GM12891 (cell line): ENCODE results near the gene PRDM13.

Experiments
- POLR2A ChIP-seq: IDR thresholded peaks from 2 replicates; pipeline ENCODE4 v1.6.1; 2011; ENCODE audit warnings: low read depth, low read length, control low read depth
- POLR2AphosphoS5 ChIP-seq: IDR thresholded peaks from 2 replicates; pipeline ENCODE4 v1.6.1; 2011; ENCODE audit warnings: low read depth, low read length, control low read depth
- POU2F2 ChIP-seq: IDR thresholded peaks from 2 replicates; pipeline ENCODE4 v1.6.1; 2011; ENCODE audit warnings: low read depth, mild to moderate bottlenecking, control low read depth, low read length, moderate library complexity
- SPI1 ChIP-seq: IDR thresholded peaks from 2 replicates; pipeline ENCODE4 v1.6.1; 2011; ENCODE audit warnings: low read depth, low read length, control low read depth
- TAF1 ChIP-seq: IDR thresholded peaks from 2 replicates; pipeline ENCODE4 v1.6.1; 2011; ENCODE audit warnings: low read depth, low read length, control low read depth

DNA sequence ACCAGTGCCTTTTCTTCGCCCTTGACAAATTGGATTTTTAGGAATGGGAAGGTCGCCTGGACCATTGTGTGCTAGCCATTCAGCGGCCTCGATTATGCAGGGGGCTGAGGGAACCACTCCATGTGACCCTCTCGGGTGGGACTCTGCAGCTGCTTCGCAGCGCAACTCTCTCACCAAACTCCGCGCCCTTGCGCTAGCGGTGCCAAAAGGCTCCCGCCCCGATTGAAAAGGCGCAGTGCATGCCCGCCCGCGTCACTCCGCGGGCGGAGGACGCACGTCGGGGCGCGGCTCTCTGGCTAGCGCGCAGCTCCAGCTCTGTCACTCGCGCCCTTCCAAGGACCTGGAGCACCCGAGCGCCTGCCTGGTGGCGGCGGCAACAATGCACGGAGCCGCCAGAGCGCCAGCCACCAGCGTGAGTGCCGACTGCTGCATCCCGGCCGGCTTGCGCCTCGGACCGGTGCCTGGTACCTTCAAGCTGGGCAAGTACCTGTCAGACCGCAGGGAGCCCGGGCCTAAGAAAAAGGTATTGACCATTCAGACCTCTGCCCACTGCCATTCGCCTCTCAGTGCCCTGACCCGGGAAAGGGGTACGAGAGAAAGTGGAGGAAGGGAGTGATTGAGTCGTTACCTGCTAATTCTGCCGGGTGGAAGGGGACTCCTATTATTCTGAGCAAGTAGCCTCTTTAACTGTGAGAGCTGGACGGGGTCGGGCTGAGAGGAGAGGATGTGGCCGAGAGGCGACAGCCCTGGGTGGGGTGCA lies at the start of gene PRDM13:
- TF ChIP-seq POLR2AphosphoS5 = no peak
- TF ChIP-seq POLR2A = no peak
- TF ChIP-seq TAF1 = no peak
- TF ChIP-seq POU2F2 = no peak
- TF ChIP-seq SPI1 = no peak
